Posterior vena cava (tissue), 2 donors: ENCODE results near the gene MYRF. TPM values are rescaled to one million over a fixed set of nuclear protein-coding genes. Genes with fewer than 3 reads are reported as not detected.

Experiments used
- DNase-seq: peaks from one replicate; pipeline ENCODE4 v3.0.0-alpha.2; 2020; ENCODE audit warnings: low spot score
- intact Hi-C, 2 donors: fragments of 100-400 bp; cut with DNase I; formaldehyde crosslinking; loops; one replicate each; pipeline versions ENCODE4 v1.14.1 to v1.14.2; 2022 to 2023
- total RNA-seq, 2 donors: library from RNA; stranded (reverse); fragmentation: NEBNext Ultra II Directional; extraction: Animal tissue kit (Norgen Biotek cat#: 25700); gene quantifications; one replicate each; pipeline ENCODE4 v1.2.1, GENCODE V29; 2021
- donor health status: DM: yes; HTN: yes; CAD: no.
- donor health status: DM: yes; HTN: yes; CAD: no.

Gene MYRF
- total RNA-seq, 2 donors from 2014 or later: 3.1 to 3.7 TPM

DNA sequence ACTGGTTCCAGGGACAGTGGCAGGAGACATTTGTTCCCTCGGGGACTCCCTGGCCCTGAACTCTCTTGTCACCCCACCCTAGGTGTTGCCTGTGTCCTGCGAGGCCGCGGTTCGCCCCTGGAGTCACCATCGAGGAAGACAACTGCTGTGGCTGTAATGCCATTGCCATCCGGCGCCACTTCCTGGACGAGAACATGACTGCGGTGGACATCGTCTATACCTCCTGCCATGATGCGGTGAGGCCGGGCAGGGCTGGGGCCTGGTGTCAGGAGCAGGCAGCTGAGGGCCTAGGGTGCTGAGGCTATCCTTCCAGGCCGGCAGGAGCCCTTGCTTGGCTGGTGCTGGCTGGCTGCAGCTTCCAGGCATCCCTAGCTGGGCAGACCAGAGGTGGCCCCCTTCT lies 17.7 kb upstream of the MYRF start:
- intact Hi-C loops: no loop called here
- no peak for DNase-seq

DNA sequence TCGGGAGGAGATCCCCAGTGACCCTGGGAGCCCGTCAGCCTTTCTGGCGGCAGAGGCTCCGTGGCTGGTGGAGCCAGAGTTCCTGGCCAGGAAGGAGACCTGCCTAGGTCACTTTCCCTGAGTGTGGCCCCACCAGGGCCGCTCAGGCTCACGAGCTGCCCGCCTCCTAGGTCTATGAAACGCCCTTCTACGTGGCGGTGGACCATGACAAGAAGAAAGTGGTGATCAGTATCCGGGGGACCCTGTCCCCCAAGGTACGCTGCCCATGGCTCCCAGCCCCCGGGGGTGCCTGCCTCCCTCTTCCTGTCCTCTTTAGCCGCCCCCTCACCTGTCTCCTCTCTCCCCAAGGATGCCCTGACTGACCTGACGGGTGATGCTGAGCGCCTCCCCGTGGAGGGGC lies 17.0 kb upstream of the MYRF start:
- intact Hi-C loops: no loop called here
- no peak for DNase-seq

DNA sequence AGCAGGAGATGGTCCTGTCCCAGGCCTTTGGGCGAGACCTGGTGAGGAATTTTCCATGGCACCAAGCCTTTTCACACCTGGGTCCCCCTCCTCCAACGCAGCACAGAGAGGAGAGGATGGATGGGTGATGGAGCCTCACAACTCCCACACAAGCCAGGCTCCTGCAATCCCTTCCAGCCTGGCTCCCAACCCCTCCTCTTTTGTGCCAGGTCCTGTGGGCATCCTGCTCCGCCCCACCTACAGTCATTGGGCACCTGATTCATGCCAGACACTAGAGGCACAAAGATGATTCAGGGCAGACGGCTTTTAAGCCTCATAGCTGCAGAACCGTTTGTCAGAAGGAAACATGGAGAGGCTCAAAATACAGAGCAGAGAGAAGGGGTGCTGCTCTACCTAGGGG lies 16.1 kb upstream of the MYRF start:
- intact Hi-C loops: no loop called here
- no peak for DNase-seq

DNA sequence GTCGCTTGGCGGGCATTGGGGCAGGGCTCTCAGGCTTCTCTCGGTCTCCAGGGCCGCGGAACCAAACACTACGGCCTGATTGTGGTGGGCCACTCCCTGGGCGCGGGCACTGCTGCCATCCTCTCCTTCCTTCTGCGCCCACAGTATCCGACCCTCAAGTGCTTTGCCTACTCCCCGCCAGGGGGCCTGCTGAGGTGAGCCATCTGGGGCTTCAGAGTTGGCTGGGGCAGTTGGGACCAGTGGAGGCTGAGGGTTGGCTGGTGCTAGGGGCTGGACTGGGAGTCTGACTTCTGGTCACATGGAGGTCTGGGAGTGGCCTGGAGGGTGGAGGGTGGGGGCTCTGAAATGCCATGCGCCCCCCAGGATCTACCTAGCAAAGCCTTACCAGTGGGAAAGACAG lies 15.3 kb upstream of the MYRF start:
- no peak for DNase-seq
- intact Hi-C loops: no loop called here

DNA sequence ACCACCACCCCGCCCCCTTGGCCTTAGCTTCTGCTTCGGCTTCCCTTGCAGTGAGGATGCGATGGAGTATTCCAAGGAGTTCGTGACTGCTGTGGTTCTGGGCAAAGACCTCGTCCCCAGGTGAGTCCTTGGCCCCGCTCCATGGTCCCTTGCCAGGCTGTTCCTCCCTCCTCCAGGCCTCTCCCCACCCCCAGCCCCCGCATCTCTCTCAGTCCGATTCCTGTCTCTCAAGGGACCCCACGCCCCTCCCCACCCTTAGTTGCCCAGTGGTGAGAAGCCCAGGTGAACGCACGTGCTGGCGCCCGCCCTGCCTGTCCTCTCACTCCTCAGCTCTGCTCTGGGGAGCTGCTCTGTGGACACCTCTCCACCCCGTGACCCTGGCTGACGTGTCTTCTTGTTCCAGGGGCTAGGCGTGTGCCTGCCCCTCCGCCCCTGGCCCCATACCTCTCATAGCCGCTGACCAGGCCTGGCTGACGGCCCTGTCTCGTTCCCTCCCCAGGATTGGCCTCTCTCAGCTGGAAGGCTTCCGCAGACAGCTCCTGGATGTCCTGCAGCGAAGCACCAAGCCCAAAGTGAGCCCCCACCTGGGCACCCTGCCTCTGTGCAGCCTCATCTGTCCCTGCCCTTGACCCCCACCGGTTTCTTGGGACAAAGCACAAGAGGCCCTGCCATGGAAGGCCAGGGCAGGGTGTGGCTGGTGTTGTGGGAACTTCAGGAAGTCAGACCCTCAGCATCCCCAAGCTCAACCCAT lies 14.6 kb upstream of the MYRF start:
- intact Hi-C loops: no loop called here
- DNase-seq: no peak

DNA sequence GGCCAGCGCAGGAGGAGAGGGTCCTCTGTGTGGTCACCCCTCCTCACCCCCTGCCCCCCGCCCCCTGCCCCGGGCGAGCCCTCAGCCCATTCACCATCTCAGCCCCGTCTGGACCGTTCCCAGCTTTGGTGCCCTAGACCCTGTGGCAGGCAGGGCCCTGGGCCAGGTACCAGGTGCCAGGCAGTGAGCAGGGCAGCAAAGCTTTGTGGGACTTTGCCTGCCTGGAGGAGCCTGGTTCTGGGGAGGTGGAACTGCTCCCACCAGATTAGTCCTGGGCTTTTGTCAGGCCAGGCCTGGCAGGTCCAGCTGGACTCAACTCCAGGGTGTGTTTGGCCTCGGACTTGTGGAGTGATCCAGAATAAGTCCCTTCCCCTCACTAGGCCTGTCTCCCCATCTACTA lies 13.7 kb upstream of the MYRF start:
- DNase-seq: no peak
- intact Hi-C loops: no loop called here

DNA sequence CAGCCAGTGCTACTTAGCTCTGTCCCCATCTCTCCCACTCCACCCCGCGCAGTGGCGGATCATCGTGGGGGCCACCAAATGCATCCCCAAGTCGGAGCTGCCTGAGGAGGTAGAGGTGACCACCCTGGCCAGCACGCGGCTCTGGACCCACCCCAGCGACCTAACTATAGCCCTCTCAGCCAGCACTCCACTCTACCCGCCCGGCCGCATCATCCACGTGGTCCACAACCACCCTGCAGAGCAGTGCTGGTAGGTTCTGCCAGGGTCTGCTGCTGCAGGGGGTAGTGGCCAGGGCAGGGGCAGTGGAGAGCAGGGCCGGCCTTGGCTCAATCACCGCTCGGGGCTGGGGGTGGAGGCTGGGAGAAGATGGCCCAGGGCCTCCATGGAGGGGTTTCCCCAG lies 13.0 kb upstream of the MYRF start:
- DNase-seq: no peak
- intact Hi-C loops: no loop called here

DNA sequence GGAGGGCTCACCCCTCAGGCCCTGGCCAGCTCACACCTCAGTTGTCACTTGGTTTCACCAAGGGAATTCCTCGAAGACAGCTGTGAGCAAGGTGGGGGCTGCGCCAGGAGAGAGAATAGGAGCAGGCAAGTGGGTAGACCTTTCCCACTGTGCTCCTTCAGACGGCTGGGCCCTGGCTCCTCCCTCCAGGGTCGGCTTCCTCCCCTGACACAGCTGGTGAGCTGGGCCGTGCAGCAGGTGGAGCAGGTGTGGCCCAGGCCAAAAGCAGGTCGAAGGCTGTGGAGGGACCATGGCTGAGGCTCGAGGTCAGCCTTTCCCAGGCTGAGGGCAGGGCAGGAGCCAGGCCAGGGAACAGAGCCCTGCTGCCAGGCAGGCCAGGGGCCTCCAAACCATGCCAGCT lies 12.5 kb upstream of the MYRF start:
- intact Hi-C loops: no loop called here
- DNase-seq: no peak

DNA sequence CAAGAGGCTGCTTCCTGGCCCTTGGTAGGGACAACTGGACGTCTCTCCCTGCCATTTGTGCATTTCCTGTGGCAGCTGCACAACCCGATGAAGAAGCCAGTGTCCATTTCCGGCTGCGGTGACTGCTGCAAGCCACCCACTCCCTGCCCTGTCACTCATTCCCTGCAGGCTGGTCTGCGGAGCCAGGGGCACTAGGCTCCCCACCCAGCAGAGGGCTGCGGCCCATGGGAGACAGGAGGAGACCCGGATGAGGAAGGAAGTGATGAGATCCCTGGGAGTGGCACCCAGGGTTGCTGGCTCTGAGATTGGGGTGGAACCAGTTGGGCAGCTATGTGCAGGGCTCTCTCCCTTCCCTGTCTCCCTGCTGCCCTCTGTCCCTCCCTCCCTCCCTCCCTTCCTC lies 10.0 kb upstream of the MYRF start:
- DNase-seq: no peak
- intact Hi-C loops: no loop called here

DNA sequence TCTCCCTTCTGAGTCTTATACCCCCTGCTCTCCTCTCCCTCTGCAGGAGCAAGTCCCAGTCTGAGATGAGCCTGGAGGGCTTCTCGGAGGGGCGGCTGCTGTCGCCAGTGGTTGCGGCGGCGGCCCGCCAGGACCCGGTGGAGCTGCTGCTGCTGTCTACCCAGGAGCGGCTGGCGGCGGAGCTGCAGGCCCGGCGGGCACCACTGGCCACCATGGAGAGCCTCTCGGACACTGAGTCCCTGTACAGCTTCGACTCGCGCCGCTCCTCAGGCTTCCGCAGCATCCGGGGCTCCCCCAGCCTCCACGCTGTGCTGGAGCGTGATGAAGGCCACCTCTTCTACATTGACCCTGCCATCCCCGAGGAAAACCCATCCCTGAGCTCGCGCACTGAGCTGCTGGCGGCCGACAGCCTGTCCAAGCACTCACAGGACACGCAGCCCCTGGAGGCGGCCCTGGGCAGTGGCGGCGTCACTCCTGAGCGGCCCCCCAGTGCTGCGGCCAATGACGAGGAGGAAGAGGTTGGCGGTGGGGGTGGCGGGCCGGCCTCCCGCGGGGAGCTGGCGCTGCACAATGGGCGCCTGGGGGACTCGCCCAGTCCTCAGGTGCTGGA lies 8.8 kb upstream of the MYRF start:
- no peak for DNase-seq
- intact Hi-C loops: no loop called here

DNA sequence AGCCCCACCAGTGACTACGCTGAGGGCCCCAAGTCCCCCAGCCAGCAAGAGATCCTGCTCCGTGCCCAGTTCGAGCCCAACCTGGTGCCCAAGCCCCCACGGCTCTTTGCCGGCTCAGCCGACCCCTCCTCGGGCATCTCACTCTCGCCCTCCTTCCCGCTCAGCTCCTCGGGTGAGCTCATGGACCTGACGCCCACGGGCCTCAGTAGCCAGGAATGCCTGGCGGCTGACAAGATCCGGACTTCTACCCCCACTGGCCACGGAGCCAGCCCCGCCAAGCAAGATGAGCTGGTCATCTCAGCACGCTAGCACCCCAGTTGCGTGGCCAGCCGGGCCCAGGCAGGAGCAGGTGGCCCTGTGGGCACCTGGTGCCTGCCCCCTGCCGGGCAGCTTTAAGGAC lies 8.3 kb upstream of the MYRF start:
- intact Hi-C loops: no loop called here
- no peak for DNase-seq

DNA sequence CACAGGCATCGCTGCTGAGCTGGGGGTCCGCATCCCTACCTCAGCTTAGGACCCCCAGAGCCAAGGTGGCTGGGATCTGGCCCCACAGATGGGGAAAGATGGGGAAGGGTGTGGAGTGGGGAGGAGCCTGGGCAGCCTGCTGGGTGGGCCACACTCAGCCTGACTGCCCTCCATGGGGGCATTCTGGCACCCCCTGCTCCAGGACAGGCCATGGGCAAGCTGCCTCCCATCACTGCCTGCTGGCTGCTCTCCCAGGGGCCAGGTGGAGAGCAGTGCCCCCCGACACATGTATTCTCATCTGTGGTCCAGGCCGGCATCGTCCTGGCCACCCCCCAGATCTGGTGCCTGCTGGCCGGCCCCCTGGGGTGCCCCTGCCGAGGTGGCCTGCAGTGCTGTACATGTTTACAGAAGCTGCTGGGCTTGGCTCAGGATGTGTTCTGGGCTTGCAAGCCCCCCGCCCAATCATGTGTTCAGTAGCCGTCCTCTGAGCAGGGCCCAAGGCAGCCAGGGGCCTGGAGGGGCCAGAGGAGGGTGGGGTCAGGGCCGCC lies 7.8 kb upstream of the MYRF start:
- intact Hi-C loops: no loop called here
- DNase-seq: no peak

DNA sequence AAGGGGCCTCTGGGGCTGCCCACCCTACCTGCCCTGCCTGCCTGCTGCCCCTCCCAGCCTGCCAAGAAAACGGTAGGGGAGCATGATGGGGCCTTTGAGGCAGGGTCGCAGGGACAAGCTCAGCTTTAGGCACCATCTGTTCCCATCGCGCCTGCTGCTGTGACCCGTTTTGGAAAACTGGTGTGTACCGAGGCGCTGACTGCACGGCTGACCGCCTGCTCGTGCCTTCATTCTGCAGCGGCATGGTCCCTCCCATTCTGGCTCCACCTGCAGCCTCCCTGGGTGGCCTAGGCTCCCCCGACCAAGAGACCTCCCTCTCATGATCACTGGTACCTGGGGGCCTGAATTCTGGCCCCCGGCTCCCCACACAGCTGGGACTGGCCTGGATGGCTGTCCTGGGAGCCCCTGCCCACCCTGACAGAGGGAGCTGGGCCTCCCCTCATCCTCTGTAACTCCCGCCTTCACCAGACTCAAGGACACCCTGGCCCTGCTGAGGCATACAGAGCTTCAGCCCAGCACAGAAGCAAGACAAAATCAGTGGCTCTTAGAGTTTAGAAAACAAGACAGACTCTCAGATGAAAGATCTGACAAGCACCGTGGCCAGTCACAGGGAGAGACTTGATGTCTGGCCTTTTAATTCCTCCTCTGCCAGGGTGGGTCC lies 6.5 kb upstream of the MYRF start:
- DNase-seq: no peak
- intact Hi-C loops: no loop called here

DNA sequence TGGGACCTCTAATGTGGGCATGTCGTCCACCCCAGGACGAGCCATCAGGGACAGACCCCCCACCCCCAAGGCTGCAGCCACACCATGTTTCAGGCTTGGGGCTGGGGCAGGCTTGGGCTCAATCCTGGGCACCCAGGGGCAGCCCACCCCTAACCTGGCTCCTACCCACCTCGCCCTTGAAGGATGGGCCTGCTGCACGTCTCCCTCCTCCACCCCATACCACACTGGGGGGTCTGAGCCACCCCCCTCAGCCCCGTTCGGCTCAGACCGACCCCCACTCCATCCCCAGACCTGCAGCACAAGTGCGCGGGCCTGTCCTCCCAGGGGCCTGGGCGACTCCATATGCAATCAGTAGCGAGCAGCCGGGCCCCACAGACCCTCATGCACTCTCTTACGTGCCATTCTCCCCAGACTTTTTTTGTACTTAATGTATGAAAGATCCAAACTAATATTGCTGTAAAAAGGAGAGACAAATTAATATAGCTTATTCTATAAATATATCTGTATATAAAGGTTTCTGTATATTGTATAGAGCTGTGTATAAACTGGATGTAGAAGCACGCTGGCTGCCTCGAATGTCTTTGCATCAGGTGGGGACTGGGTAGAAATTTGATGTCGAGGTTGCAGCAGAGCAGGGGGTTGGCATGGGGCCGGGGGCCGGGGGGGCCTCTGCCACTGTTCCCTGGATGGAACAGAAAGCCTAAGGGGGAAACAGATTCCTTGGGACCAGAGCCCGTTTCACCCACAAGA lies 5.8 kb upstream of the MYRF start:
- intact Hi-C loops: no loop called here
- DNase-seq: no peak

DNA sequence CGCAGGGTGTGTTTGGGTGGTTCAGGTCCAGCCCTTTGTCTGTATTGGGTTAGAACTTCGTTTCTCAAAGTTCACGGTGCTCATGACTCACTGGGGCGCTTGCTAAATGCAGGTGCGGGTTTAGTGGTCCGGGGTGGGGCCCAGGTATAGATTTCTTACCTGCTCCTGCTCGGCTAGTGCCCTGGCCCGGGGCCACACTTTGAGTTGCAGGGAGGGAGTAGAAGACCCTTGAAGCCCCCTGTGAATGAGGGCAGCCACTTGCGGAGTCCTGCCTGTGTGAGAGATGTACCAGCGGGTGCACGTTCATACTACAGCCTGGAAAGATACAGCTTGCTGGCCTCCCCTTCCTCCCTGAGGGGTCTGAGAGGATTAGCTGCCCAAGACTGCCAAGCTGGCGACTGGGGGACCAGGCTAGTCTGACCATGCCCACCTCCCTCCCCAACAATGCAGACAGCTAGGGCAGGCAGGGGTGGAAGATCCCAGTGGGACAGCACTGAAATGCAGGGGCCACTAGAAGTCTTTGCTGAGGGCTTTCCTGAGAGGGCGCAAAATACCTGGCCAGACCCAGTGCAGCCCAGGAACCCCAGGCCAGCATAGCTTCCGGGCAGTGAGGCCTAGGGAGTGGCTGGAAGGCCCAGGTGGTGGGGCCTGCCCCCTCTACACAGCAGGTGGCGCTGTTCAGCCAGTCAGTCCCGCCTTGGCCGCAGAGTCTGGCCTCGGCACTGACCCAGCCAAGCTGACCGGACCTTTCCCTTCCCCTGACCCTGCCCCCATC lies 5.1 kb upstream of the MYRF start:
- intact Hi-C loops: no loop called here

DNA sequence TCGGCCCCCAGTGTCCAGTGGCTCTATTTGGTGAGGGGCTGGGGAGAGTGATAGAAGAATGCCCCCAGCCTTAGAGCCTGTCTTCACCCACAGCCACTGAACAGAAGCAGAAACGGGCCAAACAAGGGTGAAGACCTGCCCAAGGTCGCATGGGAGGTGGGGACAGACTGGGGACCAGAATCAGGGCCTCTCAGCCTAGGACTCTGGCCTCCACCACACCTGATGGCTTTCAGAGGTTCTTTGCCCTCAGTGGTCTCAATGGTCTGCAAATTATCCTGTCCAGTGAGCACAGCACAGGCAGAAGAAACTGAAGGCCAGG lies 4.5 kb upstream of the MYRF start:
- intact Hi-C loops: no loop called here
- no peak for DNase-seq

More for the DNA sequence above, 5.1 kb upstream of the MYRF start:
- peak; percentile 92 for DNase-seq

DNA sequence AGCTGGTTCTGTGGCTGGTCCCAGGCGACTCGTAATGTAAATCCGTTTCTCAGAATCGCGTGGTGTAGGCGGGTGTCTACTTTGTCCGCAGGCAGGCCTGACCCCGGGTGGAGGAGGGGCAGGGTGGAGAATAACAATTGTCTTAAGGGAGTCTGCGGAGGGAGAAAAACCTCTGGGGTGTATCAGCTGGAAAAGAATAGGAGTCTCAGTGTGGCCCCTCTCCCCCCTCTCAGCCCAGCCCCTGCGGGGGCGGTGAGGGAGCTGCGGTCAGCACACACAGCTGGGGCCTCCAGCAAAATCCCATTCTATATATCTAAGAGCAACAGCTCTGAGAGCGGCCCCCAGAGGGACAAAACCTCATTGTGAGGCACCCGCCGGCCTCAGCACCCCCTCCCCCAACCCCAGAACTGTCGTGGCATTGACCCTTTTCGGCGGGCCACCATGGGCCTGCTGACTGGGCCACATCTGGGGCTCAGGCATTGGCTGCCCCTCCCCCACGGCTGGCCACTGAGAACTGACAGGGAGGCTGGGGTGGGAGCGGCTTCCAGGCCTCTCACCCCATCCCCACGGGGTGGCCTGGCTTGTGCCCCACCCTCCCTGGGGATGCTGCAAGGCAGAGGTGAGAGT lies 2.7 kb upstream of the MYRF start:
- intact Hi-C loops: no loop called here
- DNase-seq: no peak

DNA sequence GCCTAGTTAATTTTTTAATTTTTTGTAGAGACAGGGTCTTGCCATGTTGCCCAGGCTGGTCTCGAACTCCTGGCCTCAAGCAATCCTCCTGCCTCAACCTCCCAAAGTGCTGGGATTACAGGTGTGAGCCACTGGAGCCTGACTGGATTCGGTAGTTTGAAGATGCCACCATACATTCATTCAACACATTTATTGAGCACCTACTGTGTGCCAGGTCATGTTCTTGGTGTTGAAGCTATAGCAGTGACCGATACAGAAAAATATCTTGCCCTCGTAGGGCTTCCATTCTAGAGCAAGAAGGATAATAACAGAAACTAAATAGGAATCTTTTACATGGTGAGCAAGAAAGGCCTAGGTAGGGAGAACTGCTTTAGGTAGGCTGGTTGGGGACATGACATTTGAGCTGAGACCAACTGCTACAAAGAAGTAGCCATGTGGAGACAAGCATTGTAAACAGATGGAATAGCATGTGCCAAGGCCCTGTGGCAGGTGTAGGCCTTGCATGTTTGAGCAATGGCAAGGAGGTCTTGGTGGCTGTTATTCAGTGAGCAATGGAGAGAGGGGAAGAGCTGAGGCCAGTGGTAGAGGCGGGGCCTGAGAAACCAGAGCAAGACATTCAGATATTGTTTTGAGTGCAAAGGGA lies 1.7 kb upstream of the MYRF start:
- DNase-seq: no peak
- intact Hi-C loops: no loop called here

DNA sequence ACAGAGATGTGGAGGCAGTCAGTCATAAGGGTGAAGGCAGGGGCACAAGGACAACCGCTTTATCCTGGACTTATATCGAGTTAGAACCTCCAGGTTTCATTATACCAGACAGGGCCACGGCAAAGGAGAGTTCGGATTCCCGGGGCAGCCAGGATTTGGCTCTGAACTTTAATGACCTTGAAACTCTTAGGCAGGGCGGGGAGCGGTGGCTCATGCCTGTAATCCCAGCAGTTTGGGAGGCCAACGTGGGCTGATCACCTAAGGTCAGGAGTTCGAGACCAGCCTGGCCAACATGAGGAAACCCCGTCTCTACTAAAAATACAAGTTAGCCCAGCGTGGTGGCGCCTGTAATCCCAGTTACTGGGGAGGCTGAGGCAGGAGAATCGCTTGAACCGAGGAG lies 1.1 kb upstream of the MYRF start:
- intact Hi-C loops: no loop called here
- no peak for DNase-seq
